SU-DHL-6 (cell line): ENCODE results near the gene GPBP1L1.
"Not testable (repeated sequence)": the region's sequence is repeated elsewhere in the genome, so short reads cannot be mapped to it uniquely, and the experiment has no call there.

Source experiments
- H2AFZ ChIP-seq: fragments of 200-600 bp; sonication (generic); 2 replicates; pipeline ENCODE4 v1.6.1; 2014; ENCODE audit warnings: low read depth, mild to moderate bottlenecking, moderate library complexity, mixed read lengths, antibody characterized with exemption, low read length; ENCODE audit not compliant: severe bottlenecking
- H3F3A ChIP-seq: fragments of 200-600 bp; shearing (Covaris generic); 2 replicates; pipeline ENCODE4 v1.6.0; 2016; ENCODE audit warnings: antibody characterized with exemption, mild to moderate bottlenecking; ENCODE audit not compliant: insufficient read depth
- H3K27ac ChIP-seq: fragments of 200-600 bp; sonication (generic); 2 replicates; pipeline ENCODE4 v1.5.1; 2016; ENCODE audit warnings: low read depth, mild to moderate bottlenecking, low read length, moderate library complexity, mixed read lengths
- H3K27me3 ChIP-seq: fragments of 200-600 bp; sonication (generic), shearing (Covaris generic); 2 replicates; pipeline ENCODE4 v1.6.0; 2014; ENCODE audit warnings: mild to moderate bottlenecking, low read length
- H3K36me3 ChIP-seq: fragments of 200-600 bp; sonication (generic); 2 replicates; pipeline ENCODE4 v1.6.1; 2014; ENCODE audit warnings: mild to moderate bottlenecking, low read length, mixed read lengths
- H3K4me2 ChIP-seq: fragments of 300-600, 200-600 bp; shearing (Covaris generic), sonication (generic); 2 replicates; pipeline ENCODE4 v1.6.0; 2014; ENCODE audit warnings: low read length, low read depth, mild to moderate bottlenecking; ENCODE audit not compliant: poor library complexity, severe bottlenecking
- H3K4me3 ChIP-seq: fragments of 200-600 bp; sonication (generic); 2 replicates; pipeline ENCODE4 v1.5.1; 2014; ENCODE audit warnings: antibody characterized with exemption, low read length, mild to moderate bottlenecking, mixed read lengths; ENCODE audit not compliant: insufficient read depth, poor library complexity, severe bottlenecking
- H3K79me2 ChIP-seq: fragments of 200-600 bp; sonication (generic); 2 replicates; pipeline ENCODE4 v1.6.1; 2014; ENCODE audit warnings: mild to moderate bottlenecking, low read length, moderate library complexity; ENCODE audit not compliant: insufficient read depth
- H3K9ac ChIP-seq: fragments of 200-600 bp; sonication (generic); 2 replicates; pipeline ENCODE4 v1.7.0; 2014; ENCODE audit warnings: mild to moderate bottlenecking, low read length
- H3K9me2 ChIP-seq: fragments of 200-600 bp; sonication (generic); replicated peaks from 2 replicates; pipeline ENCODE4 v1.6.1; 2014; ENCODE audit warnings: low read length; ENCODE audit not compliant: insufficient read depth
- H3K9me3 ChIP-seq: fragments of 200-600 bp; sonication (generic); 2 replicates; pipeline ENCODE4 v1.6.1; 2014; ENCODE audit warnings: low read length, mixed read lengths; ENCODE audit not compliant: insufficient read depth
- H4K20me1 ChIP-seq: fragments of 200-600 bp; sonication (generic); 2 replicates; pipeline ENCODE4 v1.6.1; 2014; ENCODE audit warnings: low read depth, mild to moderate bottlenecking, antibody characterized with exemption, low read length, moderate library complexity, mixed read lengths
- CTCF ChIP-seq: fragments of 200-600 bp; sonication (generic); IDR thresholded peaks from one replicate; pipeline ENCODE4 v1.5.1; 2017; ENCODE audit warnings: antibody characterized with exemption, mild to moderate bottlenecking, low read length, moderate library complexity; ENCODE audit not compliant: insufficient read depth, poor library complexity, severe bottlenecking
- EZH2phosphoT487 ChIP-seq: fragments of 200-600 bp; sonication (generic), shearing (Covaris generic); conservative IDR thresholded peaks from 2 replicates; pipeline ENCODE4 v1.6.1; 2018; ENCODE audit warnings: mild to moderate bottlenecking, antibody characterized with exemption, low read length, moderate library complexity, mixed read lengths

Gene GPBP1L1

GRCh38 chr1:45677751-45678245 is 8.5 kb downstream of the GPBP1L1 start:
- Histone ChIP-seq H3K9ac (no peak overlapping the region), H3K9me2 (no peaks in the 10 kb centered on the region), H3K79me2 (peaks cover 99% of the 10 kb centered on the region), H4K20me1 (peaks cover 53% of the 10 kb centered on the region), H3K27me3 (no peaks in the 10 kb centered on the region), H3K27ac (no peak overlapping the region), H3K4me3 (no peak overlapping the region), H3K4me2 (no peak overlapping the region), H3K36me3 (no peaks in the 10 kb centered on the region; the same call in 1 of the 2 replicates), H3K9me3 (no peaks in the 10 kb centered on the region), H3F3A (peaks cover 25% of the 10 kb centered on the region; the same call in 1 of the 2 replicates), H2AFZ (no peak overlapping the region)
- TF ChIP-seq CTCF (no peak), EZH2phosphoT487 (no peak)

GRCh38 chr1:45676553-45676952 is 9.8 kb downstream of the GPBP1L1 start:
- H3K27ac ChIP-seq, H3K4me2 ChIP-seq, H3K27me3 ChIP-seq, H2AFZ ChIP-seq, H3K4me3 ChIP-seq, H3K9me2 ChIP-seq, H3K9ac ChIP-seq, H3K36me3 ChIP-seq, H3K9me3 ChIP-seq: not testable (repeated sequence)
- Histone ChIP-seq H3K79me2 (peaks cover 99% of the 10 kb centered on the region), H3F3A (peaks cover 13% of the 10 kb centered on the region; the same call in 1 of the 2 replicates), H4K20me1 (peaks cover 41% of the 10 kb centered on the region)

GRCh38 chr1:45674478-45674877 is 11.9 kb downstream of the GPBP1L1 start:
- peaks cover 38% of the 10 kb centered on the region for H4K20me1 ChIP-seq
- H2AFZ ChIP-seq = no peak overlapping the region
- H3K27ac ChIP-seq = no peak overlapping the region
- H3K4me2 ChIP-seq = no peak overlapping the region
- H3K36me3 ChIP-seq = 0 out of 2 replicates have a peak, but pooled peaks cover 3% of the 10 kb centered on the region
- TF ChIP-seq EZH2phosphoT487 = no peak
- no peak for TF ChIP-seq CTCF
- H3K9ac ChIP-seq = no peak overlapping the region
- no peaks in the 10 kb centered on the region for H3K9me2 ChIP-seq
- H3K27me3 ChIP-seq = no peaks in the 10 kb centered on the region
- no peaks in the 10 kb centered on the region for H3K9me3 ChIP-seq
- H3K79me2 ChIP-seq = peaks cover 99% of the 10 kb centered on the region
- H3F3A ChIP-seq = peaks cover 9% of the 10 kb centered on the region; the same call in 1 of the 2 replicates
- no peak overlapping the region for H3K4me3 ChIP-seq

- no peak overlapping the region for H3K4me3 ChIP-seq
- H3K27ac ChIP-seq = no peak overlapping the region
- H4K20me1 ChIP-seq = peaks cover 40% of the 10 kb centered on the region
- no peaks in the 10 kb centered on the region for H3K27me3 ChIP-seq
- 0 out of 2 replicates have a peak, but pooled peaks cover 3% of the 10 kb centered on the region for H3K36me3 ChIP-seq
- no peak overlapping the region for H3K9ac ChIP-seq
- H3K4me2 ChIP-seq = no peak overlapping the region
- H3F3A ChIP-seq = peaks cover 9% of the 10 kb centered on the region; the same call in 1 of the 2 replicates
- no peak overlapping the region for H2AFZ ChIP-seq
- no peaks in the 10 kb centered on the region for H3K9me3 ChIP-seq
- peaks cover 99% of the 10 kb centered on the region for H3K79me2 ChIP-seq
- H3K9me2 ChIP-seq = no peaks in the 10 kb centered on the region
- no peak for TF ChIP-seq CTCF
- TF ChIP-seq EZH2phosphoT487 = no peak
These were observed 12.4 kb downstream of the GPBP1L1 start for GRCh38 chr1:45673956-45674355.
